Subcutaneous adipose tissue (tissue), 4 donors: Measurements from ENCODE around the gene RNH1. TPM values are rescaled to one million over a fixed set of nuclear protein-coding genes. Genes with fewer than 3 reads are reported as not detected.

Experiments
- total RNA-seq, 4 donors: library from RNA; depleted of rRNA; stranded (reverse); fragments of >200 nt; gene quantifications; one replicate each; pipeline ENCODE4 v1.1.0, GENCODE V29; 2016
- TF ChIP-seq, protein P1 (sequence below): fragments of 450-650 bp; IDR thresholded peaks from one replicate; pipeline ENCODE4 v1.5.1; 2016; ENCODE audit warnings: low read depth, mild to moderate bottlenecking, control low read depth, antibody characterized with exemption, moderate library complexity

Gene RNH1
- total RNA-seq, 4 donors from 2014 or later: 108 to 290 (median 245) TPM

DNA sequence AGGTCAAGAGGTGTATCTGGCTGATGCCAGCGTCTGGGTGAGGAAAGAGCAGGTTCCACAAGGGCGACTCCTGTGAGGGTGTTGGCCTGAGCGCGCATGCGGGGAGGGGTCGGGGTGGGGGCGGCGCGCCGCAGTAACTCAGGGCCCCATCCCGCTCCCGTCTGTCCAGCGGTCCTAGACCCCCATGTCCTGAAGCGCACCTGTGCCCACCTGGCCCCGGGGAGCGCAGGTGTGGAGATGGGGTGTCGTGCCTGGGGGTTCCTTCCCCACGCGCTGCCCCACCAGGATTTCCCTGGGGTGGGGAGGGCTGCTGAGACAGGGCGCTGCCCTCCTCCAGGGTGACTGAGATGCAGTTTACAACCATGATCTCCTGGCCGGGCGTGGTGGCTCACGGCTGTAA, 20.9 kb downstream of the RNH1 start:
- TF ChIP-seq, protein P1, sequence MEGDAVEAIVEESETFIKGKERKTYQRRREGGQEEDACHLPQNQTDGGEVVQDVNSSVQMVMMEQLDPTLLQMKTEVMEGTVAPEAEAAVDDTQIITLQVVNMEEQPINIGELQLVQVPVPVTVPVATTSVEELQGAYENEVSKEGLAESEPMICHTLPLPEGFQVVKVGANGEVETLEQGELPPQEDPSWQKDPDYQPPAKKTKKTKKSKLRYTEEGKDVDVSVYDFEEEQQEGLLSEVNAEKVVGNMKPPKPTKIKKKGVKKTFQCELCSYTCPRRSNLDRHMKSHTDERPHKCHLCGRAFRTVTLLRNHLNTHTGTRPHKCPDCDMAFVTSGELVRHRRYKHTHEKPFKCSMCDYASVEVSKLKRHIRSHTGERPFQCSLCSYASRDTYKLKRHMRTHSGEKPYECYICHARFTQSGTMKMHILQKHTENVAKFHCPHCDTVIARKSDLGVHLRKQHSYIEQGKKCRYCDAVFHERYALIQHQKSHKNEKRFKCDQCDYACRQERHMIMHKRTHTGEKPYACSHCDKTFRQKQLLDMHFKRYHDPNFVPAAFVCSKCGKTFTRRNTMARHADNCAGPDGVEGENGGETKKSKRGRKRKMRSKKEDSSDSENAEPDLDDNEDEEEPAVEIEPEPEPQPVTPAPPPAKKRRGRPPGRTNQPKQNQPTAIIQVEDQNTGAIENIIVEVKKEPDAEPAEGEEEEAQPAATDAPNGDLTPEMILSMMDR: no peak

DNA sequence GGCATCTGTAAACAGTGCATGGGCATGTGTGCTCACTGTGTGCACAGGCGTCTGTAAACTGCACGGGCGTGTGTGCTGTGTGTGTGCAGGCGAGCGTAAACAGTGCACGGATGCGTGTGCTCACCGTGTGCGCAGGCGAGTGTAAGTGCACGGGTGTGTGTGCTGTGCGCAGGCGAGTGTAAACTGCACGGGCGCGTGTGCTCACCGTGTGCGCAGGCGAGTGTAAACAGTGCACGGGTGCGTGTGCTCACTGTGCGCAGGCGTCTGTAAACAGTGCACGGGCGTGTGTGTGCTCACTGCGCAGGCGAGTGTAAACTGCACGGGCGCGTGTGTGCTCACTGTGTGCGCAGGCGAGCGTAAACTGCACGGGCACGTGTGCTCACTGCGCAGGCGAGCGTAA, 22.4 kb downstream of the RNH1 start:
- TF ChIP-seq, protein P1: no peak

DNA sequence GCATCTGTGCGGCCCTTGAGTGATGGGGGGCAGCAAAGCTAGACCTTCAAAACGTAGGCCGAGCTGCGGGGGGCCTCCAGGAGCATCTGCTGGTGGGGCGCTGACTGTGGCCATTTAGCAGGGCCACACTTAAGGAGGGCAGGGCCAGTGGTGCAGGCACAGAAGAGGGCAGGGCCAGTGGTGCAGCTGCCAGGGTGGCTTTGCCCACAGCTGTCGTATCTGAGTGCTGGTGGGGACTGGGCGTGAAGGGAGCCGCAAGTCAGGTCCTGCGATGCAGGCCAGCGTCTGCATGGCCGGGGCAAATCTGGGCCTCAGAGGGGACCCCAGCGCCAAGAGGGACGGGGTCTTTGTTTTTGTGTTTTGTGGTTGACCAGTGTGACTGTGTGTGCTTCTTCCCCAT, 27.7 kb downstream of the RNH1 start:
- TF ChIP-seq, protein P1: no peak

DNA sequence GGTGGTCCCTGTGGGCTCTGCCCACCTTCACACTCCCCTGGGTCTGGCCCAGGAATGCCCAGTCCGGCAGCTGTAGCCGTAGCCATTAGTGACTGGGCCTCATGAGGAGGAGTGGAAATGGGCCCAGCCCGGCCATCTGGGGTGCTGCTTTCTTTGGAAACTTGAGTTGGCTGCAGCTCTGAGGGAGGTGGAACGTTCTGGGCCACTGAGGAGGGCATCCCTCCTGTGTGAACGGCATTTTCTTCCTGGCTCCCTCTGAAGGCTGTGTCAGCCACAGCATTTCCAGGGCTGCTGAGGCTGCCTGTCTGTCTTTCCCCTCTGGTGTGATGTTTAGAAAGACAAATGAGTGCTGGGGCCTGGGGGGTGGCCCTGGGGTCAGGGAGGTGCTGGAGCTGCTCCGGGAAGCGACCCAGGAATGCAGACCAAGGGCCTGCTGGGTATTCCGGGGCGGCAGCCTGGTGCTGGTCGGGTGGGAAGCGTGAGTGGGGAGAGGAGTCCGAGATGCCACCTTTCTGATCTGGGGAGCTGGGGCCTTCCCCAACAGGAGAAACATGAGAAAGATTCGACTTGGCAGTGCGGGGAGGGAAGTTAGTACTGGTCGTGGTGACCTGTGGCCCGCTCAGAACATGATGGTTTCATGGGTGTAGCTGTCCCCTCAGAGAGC, 29.9 kb downstream of the RNH1 start:
- TF ChIP-seq, protein P1: no peak

DNA sequence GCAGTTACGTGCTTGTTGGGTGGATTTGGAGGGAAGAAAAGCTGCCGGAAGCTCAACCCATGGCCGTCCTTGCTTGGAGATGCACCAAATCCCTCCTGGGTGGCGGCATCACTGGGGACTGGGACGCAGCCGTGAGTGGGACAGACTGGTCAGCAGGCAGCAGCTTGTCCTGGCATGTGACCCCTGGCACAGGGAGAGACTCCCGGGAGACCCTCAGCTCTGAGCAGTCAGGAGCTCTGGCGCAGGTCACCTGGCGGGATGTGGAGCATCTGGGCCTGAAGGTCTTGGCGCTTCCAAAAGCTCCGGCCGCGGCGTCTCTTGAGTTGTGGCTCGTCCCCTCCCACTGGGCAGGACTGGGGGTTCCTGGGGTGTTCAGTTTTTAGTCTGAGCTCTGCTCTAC, 30.6 kb downstream of the RNH1 start:
- TF ChIP-seq, protein P1: no peak

DNA sequence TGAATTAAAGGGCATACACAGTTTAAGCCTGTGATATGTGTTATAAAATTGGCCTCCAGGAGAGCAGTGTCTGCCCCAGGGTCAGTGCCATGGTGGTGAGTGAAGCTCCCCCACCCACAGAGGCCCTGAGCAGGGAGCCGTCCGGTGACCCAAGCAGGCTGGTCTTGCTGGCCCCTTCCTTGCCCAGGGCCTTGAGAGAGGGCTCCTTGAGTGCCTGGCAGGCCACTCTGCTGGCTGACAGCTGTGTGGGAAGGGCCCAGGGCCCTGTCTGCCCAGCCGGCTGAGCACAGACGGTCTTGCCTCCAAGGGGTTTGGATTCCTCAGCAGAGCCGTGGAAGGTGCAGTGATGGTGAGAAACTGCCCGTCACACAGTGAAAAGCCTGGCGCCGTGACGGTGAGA, 31.1 kb downstream of the RNH1 start:
- TF ChIP-seq, protein P1: no peak

DNA sequence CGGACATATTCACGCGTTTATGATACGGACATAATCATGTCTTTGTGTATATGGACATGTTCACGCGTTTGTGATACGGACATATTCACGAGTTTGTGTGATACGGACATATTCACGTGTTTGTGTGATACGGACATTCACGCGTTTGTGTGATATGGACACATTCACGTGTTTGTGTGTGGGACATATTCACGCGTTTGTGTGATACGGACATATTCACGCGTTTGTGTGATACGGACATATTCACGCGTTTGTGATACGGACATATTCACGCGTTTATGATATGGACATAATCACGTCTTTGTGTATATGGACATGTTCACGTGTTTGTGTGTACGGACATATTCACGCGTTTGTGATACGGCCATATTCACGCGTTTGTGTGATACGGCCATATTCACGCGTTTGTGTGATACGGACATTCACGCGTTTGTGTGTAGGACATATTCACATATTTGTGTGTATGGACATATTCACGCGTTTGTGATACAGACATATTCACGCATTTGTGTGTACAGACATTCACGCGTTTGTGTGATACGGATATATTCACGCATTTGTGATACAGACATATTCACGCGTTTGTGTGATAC, 32.0 kb downstream of the RNH1 start:
- TF ChIP-seq, protein P1: no peak
